ENCODE results near the gene RAB7A. TPM values are rescaled to one million over a fixed set of nuclear protein-coding genes. Genes with fewer than 3 reads are reported as not detected.
"Not testable (repeated sequence)": the region's sequence is repeated elsewhere in the genome, so short reads cannot be mapped to it uniquely, and the experiment has no call there.

The RAB7A gene
- total and polyA plus RNA-seq, 7 donors = 206 to 410 (median 316) TPM

DNA sequence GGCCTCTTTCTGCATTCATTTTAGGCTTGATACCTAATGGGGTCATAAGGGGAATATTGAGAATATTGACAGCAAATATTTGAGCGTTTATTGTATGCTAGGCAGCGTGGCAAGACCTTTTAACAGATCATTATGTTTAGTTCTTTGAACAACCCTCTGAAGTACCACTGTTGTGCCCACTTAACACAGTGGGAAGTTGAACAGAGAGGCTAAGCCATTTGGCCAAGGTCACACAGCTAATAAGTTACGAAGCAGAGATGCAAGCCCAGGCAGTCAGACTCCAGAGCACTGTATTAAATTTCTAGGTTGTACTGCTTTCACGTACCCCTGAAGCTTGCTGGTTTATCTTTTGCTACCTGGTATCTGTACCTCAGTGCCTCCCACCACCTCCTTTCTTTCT lies 1.1 kb downstream of the RAB7A start:
- DNase-seq = no peak
- ATAC-seq = no peak
- Histone ChIP-seq H3K27ac (peak overlapping the region; percentile 100), H3K4me3 (peak overlapping the region; percentile 98), H3K36me3 (ENCODE audit: insufficient read depth in 1 of 2, low read depth in 1 of 2) (peaks cover 0 to 4% of the 10 kb centered on the region in 2 donors), H3K9me3 (no peaks in the 10 kb centered on the region), H3K4me1 (peaks cover 42% of the 10 kb centered on the region), H3K27me3 (ENCODE audit: insufficient read depth in 3 of 3, low read length in 2 of 3) (no peaks in the 10 kb centered on the region)
- TF ChIP-seq, protein P1, sequence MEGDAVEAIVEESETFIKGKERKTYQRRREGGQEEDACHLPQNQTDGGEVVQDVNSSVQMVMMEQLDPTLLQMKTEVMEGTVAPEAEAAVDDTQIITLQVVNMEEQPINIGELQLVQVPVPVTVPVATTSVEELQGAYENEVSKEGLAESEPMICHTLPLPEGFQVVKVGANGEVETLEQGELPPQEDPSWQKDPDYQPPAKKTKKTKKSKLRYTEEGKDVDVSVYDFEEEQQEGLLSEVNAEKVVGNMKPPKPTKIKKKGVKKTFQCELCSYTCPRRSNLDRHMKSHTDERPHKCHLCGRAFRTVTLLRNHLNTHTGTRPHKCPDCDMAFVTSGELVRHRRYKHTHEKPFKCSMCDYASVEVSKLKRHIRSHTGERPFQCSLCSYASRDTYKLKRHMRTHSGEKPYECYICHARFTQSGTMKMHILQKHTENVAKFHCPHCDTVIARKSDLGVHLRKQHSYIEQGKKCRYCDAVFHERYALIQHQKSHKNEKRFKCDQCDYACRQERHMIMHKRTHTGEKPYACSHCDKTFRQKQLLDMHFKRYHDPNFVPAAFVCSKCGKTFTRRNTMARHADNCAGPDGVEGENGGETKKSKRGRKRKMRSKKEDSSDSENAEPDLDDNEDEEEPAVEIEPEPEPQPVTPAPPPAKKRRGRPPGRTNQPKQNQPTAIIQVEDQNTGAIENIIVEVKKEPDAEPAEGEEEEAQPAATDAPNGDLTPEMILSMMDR (IDR thresholded peaks at IDR 0.05) = no peak
- 3 to 13% (median 11%) methylated on average over 4 of the region's 4 CpGs for WGBS, 3 donors
- intact Hi-C loops (cut with DNase I) = loop anchor here (5.0 kb wide), 3 partner anchors 55 to 70 kb away; no protein-coding TSS in a partner anchor

DNA sequence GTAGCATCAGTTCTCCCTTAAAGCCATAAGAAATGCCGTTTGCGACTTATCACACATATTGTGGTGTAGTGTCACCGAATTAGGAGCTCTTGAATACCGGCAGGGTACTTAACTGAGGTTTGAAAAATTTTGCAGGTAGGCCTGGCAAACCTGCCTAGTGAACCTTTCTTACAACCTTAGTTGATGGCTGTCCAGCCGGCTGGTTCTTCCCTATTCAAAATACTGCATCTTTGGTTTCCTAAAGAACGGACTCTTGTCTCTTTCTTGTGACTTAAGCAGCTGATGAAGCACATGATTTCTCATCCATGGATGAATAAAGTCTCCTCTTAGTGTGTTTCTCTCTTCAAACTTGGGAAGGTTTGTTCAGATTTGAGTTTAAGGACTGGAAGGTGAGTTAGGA lies 1.5 kb downstream of the RAB7A start:
- Histone ChIP-seq H3K27me3 (ENCODE audit: insufficient read depth in 3 of 3, low read length in 2 of 3) (no peaks in the 10 kb centered on the region), H3K27ac (peak overlapping the region; percentile 100), H3K9me3 (no peaks in the 10 kb centered on the region), H3K4me1 (peaks cover 47% of the 10 kb centered on the region), H3K36me3 (ENCODE audit: insufficient read depth in 1 of 2, low read depth in 1 of 2) (peaks cover 0 to 4% of the 10 kb centered on the region in 2 donors), H3K4me3 (peak overlapping the region; percentile 98)
- intact Hi-C loops (cut with DNase I) = loop anchor here (5.0 kb wide), 3 partner anchors 55 to 70 kb away; no protein-coding TSS in a partner anchor
- DNase-seq (no peak), ATAC-seq (no peak)
- TF ChIP-seq, protein P1 (IDR thresholded peaks at IDR 0.05) = no peak
- WGBS, 3 donors = 14 to 33% (median 19%) methylated on average over 6 of the region's 6 CpGs

DNA sequence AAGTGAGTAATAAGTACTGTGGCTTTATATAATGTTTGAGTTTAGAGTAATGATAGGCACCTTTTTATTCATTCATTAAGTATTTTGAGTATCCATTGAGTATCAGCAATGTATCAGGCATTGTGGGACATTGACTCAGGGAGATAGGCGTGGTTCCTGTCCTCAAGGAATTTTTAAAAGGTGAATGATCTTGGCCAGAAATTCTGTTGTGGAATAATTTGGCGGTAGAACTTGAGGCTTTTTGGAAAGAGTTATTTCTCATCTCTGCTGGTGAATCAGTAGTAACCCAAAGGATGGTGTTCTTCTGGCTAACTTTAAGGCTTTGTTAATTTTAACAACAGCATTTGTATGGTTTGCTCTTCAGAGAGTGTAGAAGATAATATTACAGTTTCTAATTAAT lies 2.0 kb downstream of the RAB7A start:
- intact Hi-C loops (cut with DNase I) = loop anchor here (5.0 kb wide), 3 partner anchors 54 to 69 kb away; no protein-coding TSS in a partner anchor

DNA sequence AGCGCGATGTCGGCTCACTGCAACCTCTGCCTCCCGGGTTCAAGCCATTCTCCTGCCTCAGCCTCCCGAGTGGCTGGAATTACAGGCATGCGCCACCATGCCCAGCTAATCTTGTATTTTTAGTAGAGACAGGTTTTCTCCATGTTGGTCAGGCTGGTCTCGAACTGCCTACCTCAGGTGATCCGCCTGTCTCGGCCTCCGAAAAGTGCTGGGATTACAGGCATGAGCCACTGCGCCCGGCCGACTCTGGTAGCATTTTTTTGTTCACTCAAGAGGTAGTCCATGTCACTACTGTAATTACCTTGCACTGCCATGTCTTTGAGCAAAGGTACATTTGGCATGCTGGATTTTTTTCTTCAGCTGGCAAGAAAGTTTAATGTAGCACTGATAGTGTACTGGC lies 2.5 kb downstream of the RAB7A start:
- intact Hi-C loops (cut with DNase I) = loop anchor here (5.0 kb wide), 3 partner anchors 54 to 69 kb away; no protein-coding TSS in a partner anchor
- Histone ChIP-seq H3K27ac (peak overlapping the region; percentile 100), H3K4me3 (peak overlapping the region; percentile 98), H3K4me1 (peaks cover 57% of the 10 kb centered on the region)
- not testable (repeated sequence) for DNase-seq; H3K9me3 ChIP-seq; H3K27me3 ChIP-seq (ENCODE audit: insufficient read depth in 3 of 3, low read length in 2 of 3); H3K36me3 ChIP-seq (ENCODE audit: insufficient read depth in 1 of 2, low read depth in 1 of 2); ATAC-seq
- WGBS, 3 donors = 58 to 80% (median 60%) methylated on average over 13 of the region's 13 CpGs

More for the DNA sequence above, 2.0 kb downstream of the RAB7A start:
- peak overlapping the region; percentile 98 for H3K4me3 ChIP-seq
- TF ChIP-seq, protein P1 (IDR thresholded peaks at IDR 0.05) = no peak
- H3K4me1 ChIP-seq = peaks cover 52% of the 10 kb centered on the region
- no peaks in the 10 kb centered on the region for H3K27me3 ChIP-seq (ENCODE audit: insufficient read depth in 3 of 3, low read length in 2 of 3)
- peak overlapping the region; percentile 100 for H3K27ac ChIP-seq
- ATAC-seq (no peak), DNase-seq (no peak)
- peaks cover 0 to 4% of the 10 kb centered on the region in 2 donors for H3K36me3 ChIP-seq (ENCODE audit: insufficient read depth in 1 of 2, low read depth in 1 of 2)
- no peaks in the 10 kb centered on the region for H3K9me3 ChIP-seq
- 28 to 43% (median 33%) methylated on average over 2 of the region's 2 CpGs for WGBS, 3 donors

GRCh38 chr3:128730471-128730870 lies 4.5 kb downstream of the RAB7A start:
- Histone ChIP-seq H3K4me3 (peak overlapping the region; percentile 17), H3K27ac (peak overlapping the region; percentile 100), H3K4me1 (peaks cover 71% of the 10 kb centered on the region), H3K27me3 (ENCODE audit: insufficient read depth in 3 of 3, low read length in 2 of 3) (no peaks in the 10 kb centered on the region), H3K9me3 (no peaks in the 10 kb centered on the region), H3K36me3 (ENCODE audit: insufficient read depth in 1 of 2, low read depth in 1 of 2) (peaks cover 0 to 4% of the 10 kb centered on the region in 2 donors)
- DNase-seq = no peak
- ATAC-seq = peak in 1 of 4 donors; percentile 8
- 47 to 85% (median 62%) methylated on average over 5 of the region's 5 CpGs for WGBS, 3 donors
- intact Hi-C loops (cut with DNase I) = loop anchor here in 1 of 2 donors (5.0 kb wide), 1 partner anchor 37 kb away; no protein-coding TSS in a partner anchor
- TF ChIP-seq, protein P1 (IDR thresholded peaks at IDR 0.05) = no peak

Data from psoas muscle (tissue), 8 donors.